Activated CD4-positive, alpha-beta T cell treated with anti-CD3 and anti-CD28 coated beads, Interleukin-10, Interleukin-2, amounts not matched to agents 100 ng/mL and 50 ng/mL, durations not matched to agents 16 hours and 8 hours (primary cell): ENCODE data around the gene TSEN34.
"Not testable (repeated sequence)": the region's sequence is repeated elsewhere in the genome, so short reads cannot be mapped to it uniquely, and the experiment has no call there.

Experiments
- DNase-seq: peaks from one replicate; pipeline ENCODE4 v3.0.0-alpha.2; 2020

Gene TSEN34

GRCh38 chr19:54162241-54162805 is 28.8 kb upstream of the TSEN34 start:
- DNase-seq: peak; percentile 83

GRCh38 chr19:54162884-54163283 is 28.2 kb upstream of the TSEN34 start:
- DNase-seq: no peak

- peak; percentile 88 for DNase-seq
Observed at GRCh38 chr19:54164369-54165068, 26.6 kb upstream of the TSEN34 start.

- no peak for DNase-seq
Observed at GRCh38 chr19:54165222-54165621, 25.9 kb upstream of the TSEN34 start.

GRCh38 chr19:54168174-54168917 is 22.8 kb upstream of the TSEN34 start:
- peak; percentile 89 for DNase-seq

GRCh38 chr19:54169149-54169740 is 21.9 kb upstream of the TSEN34 start:
- DNase-seq: no peak

GRCh38 chr19:54171736-54172431 is 19.2 kb upstream of the TSEN34 start:
- not testable (repeated sequence) for DNase-seq

- DNase-seq: no peak
Observed at GRCh38 chr19:54172471-54173358, 18.4 kb upstream of the TSEN34 start, which contains the start of gene TMC4. Gene TMC4 (minus strand): TSS chr19:54173160. CDS start chr19:54173117, 43 bp downstream.

- no peak for DNase-seq
Observed at GRCh38 chr19:54173359-54173699, 17.8 kb upstream of the TSEN34 start.

GRCh38 chr19:54173951-54174834 is 16.9 kb upstream of the TSEN34 start:
- DNase-seq: no peak

- DNase-seq: peak; percentile 51
Observed at GRCh38 chr19:54178581-54179261, 12.4 kb upstream of the TSEN34 start.

- DNase-seq: no peak
Observed at GRCh38 chr19:54179262-54179852, 11.8 kb upstream of the TSEN34 start.

GRCh38 chr19:54179921-54180461 is 11.1 kb upstream of the TSEN34 start:
- no peak for DNase-seq

GRCh38 chr19:54180691-54181091 is 10.4 kb upstream of the TSEN34 start:
- DNase-seq: no peak

- not testable (repeated sequence) for DNase-seq
Observed at GRCh38 chr19:54181894-54182293, 9.2 kb upstream of the TSEN34 start.

GRCh38 chr19:54183431-54183830 is 7.7 kb upstream of the TSEN34 start:
- no peak for DNase-seq

GRCh38 chr19:54186351-54186750 is 4.8 kb upstream of the TSEN34 start:
- DNase-seq: no peak

GRCh38 chr19:54186934-54187381 is 4.2 kb upstream of the TSEN34 start:
- no peak for DNase-seq

- peak; percentile 74 for DNase-seq
Observed at GRCh38 chr19:54188215-54188871, 2.8 kb upstream of the TSEN34 start.
